GM19468 (cell line): ENCODE measurements around the gene DMXL2.
"Not testable (repeated sequence)": the region's sequence is repeated elsewhere in the genome, so short reads cannot be mapped to it uniquely, and the experiment has no call there.

ENCODE experiments used
- ATAC-seq: cut with Tn5 transposase; IDR thresholded peaks from one replicate; pipeline ENCODE4 v1.9.1; 2021; ENCODE audit warnings: mild to moderate bottlenecking, moderate library complexity, moderate number of reproducible peaks; ENCODE audit not compliant: unreplicated experiment; ENCODE audit errors: extremely low read depth

The DMXL2 gene

GRCh38 chr15:51623386-51623938, 891 bp upstream of the DMXL2 start:
- ATAC-seq: no peak

DNA sequence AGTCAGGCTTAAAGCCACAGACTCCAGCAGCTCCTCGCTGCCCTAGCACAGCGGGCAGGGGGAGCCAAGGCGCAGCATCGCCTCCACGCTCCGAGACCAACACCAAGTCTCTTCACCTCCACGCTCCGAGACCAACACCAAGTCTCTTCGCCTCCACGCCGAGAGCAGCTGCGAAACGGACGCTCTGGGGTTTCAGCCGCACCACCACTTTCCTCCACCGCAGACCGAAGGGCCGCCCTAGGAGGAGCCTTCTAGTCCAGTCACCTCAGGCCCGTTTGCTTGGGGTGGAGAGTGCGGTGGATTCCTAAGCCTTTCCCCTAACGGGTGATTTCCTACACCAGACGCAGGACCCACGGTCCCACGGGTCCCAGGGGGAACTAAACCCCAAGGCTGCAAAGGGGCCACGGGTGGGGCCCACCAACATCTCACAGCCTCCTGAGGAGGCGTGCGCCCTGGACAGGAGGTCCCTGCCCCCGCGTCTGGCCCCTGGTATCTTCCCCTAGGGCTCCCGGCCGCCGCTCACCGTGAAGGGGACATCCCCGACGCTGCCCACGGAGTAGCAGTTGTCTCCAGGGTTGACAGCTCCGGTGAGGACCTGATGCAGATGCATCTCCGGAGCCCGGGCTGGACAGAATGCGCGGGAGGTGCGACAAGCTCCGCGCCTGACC, 501 bp downstream of the DMXL2 start:
- no peak for ATAC-seq

- ATAC-seq: no peak
These were observed 1.3 kb downstream of the DMXL2 start for GRCh38 chr15:51621155-51621765.

- ATAC-seq: peak; percentile 41
These were observed 1.9 kb downstream of the DMXL2 start for GRCh38 chr15:51620641-51621040.

DNA sequence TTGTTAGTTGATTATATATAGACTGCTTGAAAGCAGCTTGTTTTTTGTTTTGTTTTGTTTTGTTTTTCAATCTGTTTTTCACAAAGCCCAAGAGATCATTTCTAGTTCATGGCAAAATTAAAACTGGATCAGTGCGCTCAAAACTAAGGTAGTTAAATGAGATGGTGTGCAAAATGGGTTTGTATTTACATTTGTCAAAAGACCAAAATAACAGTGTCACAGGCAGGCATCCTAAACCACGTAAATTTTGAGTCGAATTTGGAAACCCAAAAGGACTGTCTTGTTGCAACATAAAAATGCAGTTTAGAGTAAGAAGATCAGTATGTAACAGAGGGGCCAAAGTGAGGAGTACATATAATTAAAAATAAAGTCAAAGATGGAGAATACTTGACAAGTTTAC, 2.4 kb downstream of the DMXL2 start:
- no peak for ATAC-seq

- ATAC-seq: no peak
These were observed 3.1 kb downstream of the DMXL2 start for GRCh38 chr15:51619331-51620035.

- no peak for ATAC-seq
These were observed 4.7 kb downstream of the DMXL2 start for GRCh38 chr15:51617886-51618285.

- no peak for ATAC-seq
These were observed 8.6 kb downstream of the DMXL2 start for GRCh38 chr15:51613951-51614350.

DNA sequence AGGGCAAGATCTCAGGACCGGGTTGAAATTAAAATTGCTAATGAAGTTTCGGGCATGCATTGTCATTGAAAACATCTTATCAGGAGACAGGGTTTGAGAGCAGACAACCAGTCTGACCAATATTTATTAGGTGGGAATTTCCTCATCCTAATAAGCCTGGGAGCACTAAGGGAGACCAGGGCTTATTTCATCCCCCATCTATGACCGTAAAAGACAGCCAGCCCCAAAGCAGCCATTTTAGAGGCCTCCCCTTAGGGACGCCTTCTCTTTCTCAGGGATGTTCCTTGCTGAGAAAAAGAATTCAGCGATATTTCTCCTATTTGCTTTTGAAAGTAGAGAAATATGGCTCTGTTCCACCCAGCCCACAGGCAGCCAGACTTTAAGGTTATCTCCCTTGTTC, 9.9 kb downstream of the DMXL2 start:
- ATAC-seq: not testable (repeated sequence)

GRCh38 chr15:51603462-51603948, 19.1 kb downstream of the DMXL2 start:
- not testable (repeated sequence) for ATAC-seq

DNA sequence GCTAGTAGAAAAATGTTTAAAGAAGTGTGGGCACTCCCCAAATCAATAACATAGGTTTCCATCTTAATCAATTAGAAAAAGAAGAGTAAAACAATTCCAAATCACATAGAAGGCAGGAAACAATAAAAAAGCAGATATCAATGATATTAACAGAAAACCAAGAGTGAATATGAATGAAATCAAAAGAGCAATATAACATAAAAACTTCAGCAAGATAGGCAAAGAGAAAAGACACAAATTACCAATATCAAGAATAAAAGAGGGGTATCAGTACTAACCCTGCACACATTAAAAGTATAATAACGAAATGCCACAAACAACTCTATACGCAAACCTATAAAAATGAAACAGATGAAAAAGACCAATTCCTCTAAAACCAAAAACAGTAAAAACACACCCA, 19.6 kb downstream of the DMXL2 start:
- no peak for ATAC-seq

DNA sequence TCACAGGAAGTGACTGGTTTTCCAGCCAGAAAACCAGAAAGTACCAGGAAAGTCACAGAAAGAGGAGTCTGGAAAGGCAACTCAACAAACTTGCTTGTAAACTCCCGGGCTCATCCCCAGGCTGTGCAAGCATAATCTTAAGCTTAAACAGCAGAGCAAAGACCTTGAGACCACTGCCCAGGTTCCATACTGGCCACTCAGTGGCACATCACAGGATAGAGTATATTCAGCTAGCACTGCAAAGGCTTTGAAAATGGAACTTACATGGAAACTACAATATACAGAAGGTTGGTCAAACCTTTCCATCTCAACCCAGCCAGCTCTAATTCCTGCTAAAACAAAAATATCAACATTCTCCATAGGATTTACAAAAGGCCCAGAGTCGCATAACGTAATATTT, 20.1 kb downstream of the DMXL2 start:
- ATAC-seq: no peak

GRCh38 chr15:51601801-51602200, 20.8 kb downstream of the DMXL2 start:
- ATAC-seq: no peak

DNA sequence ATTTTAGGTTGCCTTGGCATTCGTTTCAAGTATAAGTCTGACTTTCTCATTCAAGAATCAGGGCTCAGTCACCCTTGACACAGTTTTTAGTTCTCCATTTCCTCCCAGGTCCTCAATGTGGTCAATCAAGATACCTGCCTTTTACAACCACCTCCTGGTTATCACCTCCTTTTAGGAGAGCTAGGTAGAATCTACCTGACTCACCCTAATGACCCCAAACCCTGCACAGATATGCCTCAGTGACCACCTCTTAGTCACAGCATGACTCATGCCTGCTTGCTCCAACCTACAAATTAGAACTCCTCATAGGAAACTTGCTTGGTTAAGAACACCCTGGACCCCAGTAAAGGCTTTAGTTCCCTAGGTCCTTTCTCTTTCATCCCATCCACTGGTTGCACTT, 22.5 kb downstream of the DMXL2 start:
- no peak for ATAC-seq

GRCh38 chr15:51589881-51590568, 32.5 kb downstream of the DMXL2 start:
- no peak for ATAC-seq

- ATAC-seq: no peak
These were observed 33.6 kb downstream of the DMXL2 start for GRCh38 chr15:51588966-51589365.

- no peak for ATAC-seq
These were observed 36.6 kb downstream of the DMXL2 start for GRCh38 chr15:51585986-51586385.

- ATAC-seq: no peak
These were observed 41.6 kb downstream of the DMXL2 start for GRCh38 chr15:51580982-51581381.

GRCh38 chr15:51580385-51580784, 42.2 kb downstream of the DMXL2 start:
- ATAC-seq: no peak

DNA sequence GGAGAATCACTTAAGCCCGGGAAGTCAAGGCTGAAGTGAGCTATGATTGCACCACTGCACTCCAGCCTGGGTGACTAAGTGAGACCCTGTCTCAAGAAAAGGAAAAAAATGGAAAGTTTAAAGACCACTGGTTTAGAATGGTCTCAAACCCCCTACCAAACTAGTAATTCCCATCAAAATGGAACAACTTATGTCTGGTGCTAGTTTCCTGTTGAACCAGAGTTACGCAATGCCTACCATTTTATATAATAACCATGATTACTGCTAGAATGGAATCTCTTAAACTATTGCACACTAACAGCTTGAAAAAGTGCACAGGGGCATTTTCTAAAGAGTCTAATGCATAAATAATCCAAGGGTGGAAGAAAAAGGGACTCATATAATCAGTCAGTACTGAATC, 43.6 kb downstream of the DMXL2 start:
- no peak for ATAC-seq
